ENCODE measurements around the gene EFNA5. TPM values are rescaled to one million over a fixed set of nuclear protein-coding genes. Genes with fewer than 3 reads are reported as not detected.

EFNA5 gene
- total RNA-seq, 4 donors from 2014 or later, result 21.3 to 47.0 (median 29.3) TPM

DNA sequence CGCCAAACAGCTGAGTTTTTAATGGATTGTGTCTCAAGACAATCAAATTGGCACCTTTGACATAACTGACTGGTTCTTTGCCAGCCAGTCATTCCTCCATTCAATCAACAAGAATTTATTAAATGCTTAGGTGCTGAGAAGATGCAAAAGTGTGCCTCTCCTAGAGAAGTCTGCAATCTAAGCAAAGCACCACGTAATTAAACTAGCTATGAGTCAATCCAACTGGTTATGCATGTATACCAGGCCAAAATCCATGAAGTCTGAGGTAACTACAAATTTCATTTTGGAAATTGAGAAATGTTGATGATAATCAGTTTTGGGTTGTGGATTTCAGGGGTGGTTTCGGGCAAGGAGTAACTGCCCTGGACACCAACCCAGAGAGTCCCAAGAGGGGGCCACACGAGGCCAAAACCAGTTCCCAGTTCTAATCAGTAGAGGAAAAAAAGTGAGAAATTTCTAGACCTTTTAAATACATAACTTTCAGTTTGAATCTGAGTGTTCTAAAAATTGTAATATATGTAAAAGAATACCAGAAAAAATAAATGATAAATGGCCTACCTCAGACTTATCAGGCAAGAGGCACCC, 92.6 kb downstream of the EFNA5 start:
- WGBS, result 50% methylated on average over 4 of the region's 4 CpGs
- Histone ChIP-seq H3K9me3 (no peaks in the 10 kb centered on the region), H3K27ac (peak overlapping the region; percentile 39), H3K4me3 (no peak overlapping the region), H3K4me1 (peaks cover 44% of the 10 kb centered on the region), H3K27me3 (no peaks in the 10 kb centered on the region), H3K36me3 (no peaks in the 10 kb centered on the region)
- DNase-seq (ENCODE audit: low spot score in 2 of 2), result no peak
- TF ChIP-seq POLR2AphosphoS5 (IDR thresholded peaks at IDR 0.05) (peak in 2 of 3 donors; percentile 15 to 39), POLR2A (IDR thresholded peaks at IDR 0.05) (no peak)

DNA sequence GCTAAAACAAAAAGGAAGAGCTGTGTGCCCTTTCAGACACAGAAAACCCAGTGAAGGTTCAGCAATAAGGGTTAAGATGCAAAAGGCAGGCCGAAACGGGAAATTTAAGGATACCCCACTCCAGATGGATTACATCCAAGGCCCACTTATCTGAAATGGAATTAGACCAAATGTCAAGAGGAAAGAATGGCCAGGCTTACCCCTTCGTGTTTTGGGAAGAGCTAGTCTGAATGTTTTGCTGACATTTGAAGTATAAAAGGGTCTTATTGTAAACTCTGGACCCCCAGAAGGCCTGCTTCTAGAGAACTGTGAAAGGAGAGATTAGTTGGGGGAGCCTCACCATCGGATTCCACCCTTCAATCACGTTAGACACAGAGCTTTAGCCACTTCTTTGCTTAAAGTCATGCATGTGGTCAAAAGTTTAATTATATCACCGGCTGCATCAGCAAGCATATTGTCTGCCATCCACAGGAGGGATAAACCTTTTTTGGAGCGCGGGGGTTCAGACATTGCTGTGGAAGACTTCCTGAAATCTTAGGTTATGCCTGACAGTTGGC, 93.3 kb downstream of the EFNA5 start:
- H3K27ac ChIP-seq, result peak overlapping the region; percentile 21
- peaks cover 50% of the 10 kb centered on the region for H3K4me1 ChIP-seq
- TF ChIP-seq POLR2A (IDR thresholded peaks at IDR 0.05), result no peak
- no peak for TF ChIP-seq POLR2AphosphoS5 (IDR thresholded peaks at IDR 0.05)
- TF ChIP-seq, protein P1, sequence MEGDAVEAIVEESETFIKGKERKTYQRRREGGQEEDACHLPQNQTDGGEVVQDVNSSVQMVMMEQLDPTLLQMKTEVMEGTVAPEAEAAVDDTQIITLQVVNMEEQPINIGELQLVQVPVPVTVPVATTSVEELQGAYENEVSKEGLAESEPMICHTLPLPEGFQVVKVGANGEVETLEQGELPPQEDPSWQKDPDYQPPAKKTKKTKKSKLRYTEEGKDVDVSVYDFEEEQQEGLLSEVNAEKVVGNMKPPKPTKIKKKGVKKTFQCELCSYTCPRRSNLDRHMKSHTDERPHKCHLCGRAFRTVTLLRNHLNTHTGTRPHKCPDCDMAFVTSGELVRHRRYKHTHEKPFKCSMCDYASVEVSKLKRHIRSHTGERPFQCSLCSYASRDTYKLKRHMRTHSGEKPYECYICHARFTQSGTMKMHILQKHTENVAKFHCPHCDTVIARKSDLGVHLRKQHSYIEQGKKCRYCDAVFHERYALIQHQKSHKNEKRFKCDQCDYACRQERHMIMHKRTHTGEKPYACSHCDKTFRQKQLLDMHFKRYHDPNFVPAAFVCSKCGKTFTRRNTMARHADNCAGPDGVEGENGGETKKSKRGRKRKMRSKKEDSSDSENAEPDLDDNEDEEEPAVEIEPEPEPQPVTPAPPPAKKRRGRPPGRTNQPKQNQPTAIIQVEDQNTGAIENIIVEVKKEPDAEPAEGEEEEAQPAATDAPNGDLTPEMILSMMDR (IDR thresholded peaks at IDR 0.05), result no peak
- TF ChIP-seq EP300 (IDR thresholded peaks at IDR 0.05), result no peak
- no peaks in the 10 kb centered on the region for H3K27me3 ChIP-seq
- no peaks in the 10 kb centered on the region for H3K9me3 ChIP-seq
- no peaks in the 10 kb centered on the region for H3K36me3 ChIP-seq
- no peak for DNase-seq (ENCODE audit: low spot score in 2 of 2)
- H3K4me3 ChIP-seq, result no peak overlapping the region
- whole genome bisulfite sequencing, result 82% methylated on average over 8 of the region's 8 CpGs

DNA sequence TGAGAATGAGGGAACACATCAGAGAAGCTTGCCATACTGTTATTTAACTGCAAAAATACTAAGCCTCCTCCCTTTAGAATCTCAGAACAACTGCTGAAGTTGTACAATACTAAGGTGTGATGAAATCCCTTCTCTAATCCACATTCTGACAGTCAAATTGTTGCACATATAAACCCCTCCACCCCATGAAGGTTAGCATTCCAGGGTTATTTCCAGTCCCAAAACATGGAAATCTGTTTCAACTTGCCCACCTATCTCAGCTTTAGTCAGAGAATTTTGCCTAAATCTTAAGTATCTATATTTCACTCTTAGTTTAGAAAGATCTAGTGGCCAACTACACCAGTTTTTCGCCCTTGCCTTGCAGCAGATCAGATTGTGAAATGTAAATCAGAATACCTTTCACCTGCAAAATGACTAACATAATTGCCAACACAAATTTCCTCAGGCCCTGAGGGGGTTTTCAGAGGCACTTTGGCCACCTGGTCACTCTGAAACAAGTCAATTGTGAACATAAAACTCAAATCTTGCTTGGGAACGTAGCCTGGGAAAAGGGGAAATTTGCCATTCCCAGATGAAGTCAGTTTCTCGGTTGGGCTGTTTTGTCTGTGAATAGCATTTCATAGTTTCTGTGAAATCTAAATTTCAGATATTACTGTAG, 93.9 kb downstream of the EFNA5 start:
- TF ChIP-seq POLR2A (IDR thresholded peaks at IDR 0.05) (no peak), POLR2AphosphoS5 (IDR thresholded peaks at IDR 0.05) (no peak), EP300 (IDR thresholded peaks at IDR 0.05) (no peak)
- TF ChIP-seq, protein P1 (IDR thresholded peaks at IDR 0.05), result no peak
- Histone ChIP-seq H3K27me3 (no peaks in the 10 kb centered on the region), H3K4me1 (peaks cover 53% of the 10 kb centered on the region), H3K36me3 (no peaks in the 10 kb centered on the region), H3K9me3 (no peaks in the 10 kb centered on the region), H3K27ac (peak overlapping the region; percentile 9), H3K4me3 (no peak overlapping the region)
- 67% methylated on average over 3 of the region's 3 CpGs for WGBS
- no peak for DNase-seq (ENCODE audit: low spot score in 2 of 2)

DNA sequence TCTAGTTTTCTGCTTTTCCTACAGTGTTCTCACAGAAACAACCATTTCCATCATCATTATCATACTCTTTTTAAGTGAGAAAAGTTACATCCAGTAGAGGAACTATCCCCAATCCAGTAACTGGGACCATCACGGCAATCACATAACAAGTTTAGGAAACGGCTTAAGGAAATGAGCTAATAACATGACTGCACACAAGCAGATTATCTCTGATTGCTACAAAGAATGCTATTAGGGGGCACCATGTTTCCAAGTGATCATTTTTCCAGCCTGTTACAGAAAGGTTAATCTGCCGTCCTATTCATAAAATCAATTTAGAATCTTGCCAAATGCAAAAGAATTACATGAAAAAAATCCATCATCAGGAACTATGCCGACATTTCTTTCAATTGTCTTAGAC, 94.6 kb downstream of the EFNA5 start:
- TF ChIP-seq POLR2AphosphoS5 (IDR thresholded peaks at IDR 0.05) (no peak), EP300 (IDR thresholded peaks at IDR 0.05) (no peak), POLR2A (IDR thresholded peaks at IDR 0.05) (no peak)
- TF ChIP-seq, protein P1 (IDR thresholded peaks at IDR 0.05), result no peak
- Histone ChIP-seq H3K9me3 (no peaks in the 10 kb centered on the region), H3K27ac (peak overlapping the region; percentile 9), H3K36me3 (no peaks in the 10 kb centered on the region), H3K27me3 (no peaks in the 10 kb centered on the region), H3K4me1 (peaks cover 53% of the 10 kb centered on the region), H3K4me3 (no peak overlapping the region)
- 72% methylated on average over 4 of the region's 4 CpGs for WGBS
- DNase-seq (ENCODE audit: low spot score in 2 of 2), result no peak

DNA sequence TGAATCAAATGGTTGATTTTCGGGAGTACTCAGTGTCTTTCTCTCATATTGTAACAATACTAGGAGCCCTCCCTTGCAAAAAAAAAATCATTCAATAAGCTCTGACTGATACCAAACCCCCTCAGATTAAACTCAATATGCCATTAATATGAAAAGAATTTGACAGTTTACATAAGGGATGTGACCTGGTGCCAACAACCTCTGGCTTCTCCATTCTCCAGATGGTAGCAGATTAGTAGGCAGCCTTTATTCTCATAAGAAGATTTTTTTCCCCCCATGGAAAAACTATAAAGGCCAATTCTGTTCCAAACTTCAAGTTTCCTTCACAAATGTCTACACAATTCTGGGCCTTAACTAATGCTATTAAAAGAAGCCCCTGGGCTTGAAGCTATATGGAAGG, 96.5 kb downstream of the EFNA5 start:
- H3K4me1 ChIP-seq, result peaks cover 61% of the 10 kb centered on the region
- DNase-seq (ENCODE audit: low spot score in 2 of 2), result no peak
- H3K9me3 ChIP-seq, result no peaks in the 10 kb centered on the region
- 96% methylated on average over 1 of the region's 1 CpG for WGBS
- TF ChIP-seq POLR2A (IDR thresholded peaks at IDR 0.05) (no peak), POLR2AphosphoS5 (IDR thresholded peaks at IDR 0.05) (no peak), EP300 (IDR thresholded peaks at IDR 0.05) (no peak)
- TF ChIP-seq, protein P1 (IDR thresholded peaks at IDR 0.05), result no peak
- no peaks in the 10 kb centered on the region for H3K36me3 ChIP-seq
- H3K27me3 ChIP-seq, result no peaks in the 10 kb centered on the region
- no peak overlapping the region for H3K4me3 ChIP-seq
- no peak overlapping the region for H3K27ac ChIP-seq

All from suprapubic skin (tissue), 4 donors.